ENCODE measurements around the gene RFXAP. TPM values are rescaled to one million over a fixed set of nuclear protein-coding genes. Genes with fewer than 3 reads are reported as not detected.
"Not testable (repeated sequence)": the region's sequence is repeated elsewhere in the genome, so short reads cannot be mapped to it uniquely, and the experiment has no call there.

RFXAP gene, protein sequence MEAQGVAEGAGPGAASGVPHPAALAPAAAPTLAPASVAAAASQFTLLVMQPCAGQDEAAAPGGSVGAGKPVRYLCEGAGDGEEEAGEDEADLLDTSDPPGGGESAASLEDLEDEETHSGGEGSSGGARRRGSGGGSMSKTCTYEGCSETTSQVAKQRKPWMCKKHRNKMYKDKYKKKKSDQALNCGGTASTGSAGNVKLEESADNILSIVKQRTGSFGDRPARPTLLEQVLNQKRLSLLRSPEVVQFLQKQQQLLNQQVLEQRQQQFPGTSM
- total RNA-seq: 10 to 100 TPM in 1 of 2 donors, 1 to 10 TPM in 1; 6.7 to 13.6 TPM

DNA sequence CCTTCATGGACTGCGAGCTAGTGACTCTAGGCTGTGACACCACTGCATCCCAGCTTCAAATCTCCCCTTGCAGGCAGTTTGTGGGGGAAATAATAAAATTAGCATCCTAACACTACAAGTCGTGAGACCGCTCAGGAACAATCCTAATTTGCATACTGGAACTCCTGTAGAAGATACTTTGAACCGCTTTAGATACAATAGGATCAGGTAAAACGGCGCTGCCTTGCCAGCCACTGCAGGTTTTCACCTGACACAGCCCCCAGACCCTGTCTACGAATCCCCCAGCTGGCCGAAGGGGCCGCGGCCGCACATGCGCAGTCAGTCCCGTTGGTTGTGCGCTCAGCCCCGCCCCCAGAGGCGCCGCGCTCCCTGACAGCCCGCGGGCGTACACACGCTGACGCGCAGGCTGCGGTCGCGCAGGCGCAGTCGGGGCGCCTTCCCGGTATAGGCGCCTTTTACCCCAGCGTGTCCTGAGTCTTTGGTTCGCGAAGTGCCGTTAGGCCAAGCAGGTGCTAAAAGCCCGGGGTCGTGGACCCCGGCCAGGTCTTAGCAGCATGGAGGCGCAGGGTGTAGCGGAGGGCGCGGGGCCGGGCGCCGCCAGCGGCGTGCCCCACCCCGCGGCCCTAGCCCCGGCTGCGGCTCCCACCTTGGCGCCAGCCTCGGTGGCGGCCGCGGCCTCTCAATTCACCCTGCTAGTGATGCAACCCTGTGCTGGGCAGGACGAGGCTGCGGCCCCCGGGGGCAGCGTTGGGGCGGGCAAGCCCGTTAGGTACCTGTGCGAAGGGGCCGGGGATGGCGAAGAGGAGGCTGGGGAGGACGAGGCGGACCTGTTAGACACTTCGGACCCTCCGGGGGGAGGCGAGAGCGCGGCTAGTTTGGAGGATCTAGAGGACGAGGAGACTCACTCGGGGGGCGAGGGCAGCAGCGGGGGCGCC is at the start of gene RFXAP:
Gene RFXAP, plus strand, starts transcription at position 419 of the 935 bp plus-strand sequence. Its CDS starts 136 bp downstream, at position 555.
- Mint-ChIP-seq H3K27ac (peak within 1 kb of the TSS; percentile 87 to 89), H3K4me1 (ENCODE audit: low read depth in 2 of 2) (peaks cover 37 to 48% of the 10 kb centered on the region in 2 donors)

DNA sequence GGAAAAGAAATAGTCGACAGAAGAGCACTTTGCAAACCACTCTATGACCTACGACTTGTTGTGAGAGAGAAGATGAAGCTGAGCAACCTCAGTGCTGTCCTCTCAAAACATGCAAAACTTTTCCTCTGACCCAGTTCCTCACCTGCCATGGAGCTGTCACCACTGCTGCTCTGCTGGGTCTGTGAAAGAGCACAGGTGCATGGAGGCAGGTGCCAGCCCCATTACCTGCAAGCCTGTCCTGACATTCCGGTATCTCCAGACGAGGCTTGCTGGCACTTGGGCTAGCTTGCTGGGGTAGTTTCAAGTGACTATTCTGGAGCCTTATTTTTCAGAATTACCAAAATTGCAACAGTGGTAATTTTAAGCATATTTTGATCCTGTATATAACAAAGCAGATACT is 49.5 kb upstream of the RFXAP start:
- H3K36me3 Mint-ChIP-seq: peaks cover 11% of the 10 kb centered on the region

More for the DNA sequence above, at the start of gene RFXAP:
- Mint-ChIP-seq H3K9me3 (no peaks in the 10 kb centered on the region), H3K36me3 (no peaks in the 10 kb centered on the region), H3K4me3 (peak within 1 kb of the TSS; percentile 96), H3K27me3 (peaks cover 16 to 19% of the 10 kb centered on the region in 2 donors)
- ATAC-seq (peak; percentile 96 to 97), DNase-seq (ENCODE audit: low spot score) (peak; percentile 95)

DNA sequence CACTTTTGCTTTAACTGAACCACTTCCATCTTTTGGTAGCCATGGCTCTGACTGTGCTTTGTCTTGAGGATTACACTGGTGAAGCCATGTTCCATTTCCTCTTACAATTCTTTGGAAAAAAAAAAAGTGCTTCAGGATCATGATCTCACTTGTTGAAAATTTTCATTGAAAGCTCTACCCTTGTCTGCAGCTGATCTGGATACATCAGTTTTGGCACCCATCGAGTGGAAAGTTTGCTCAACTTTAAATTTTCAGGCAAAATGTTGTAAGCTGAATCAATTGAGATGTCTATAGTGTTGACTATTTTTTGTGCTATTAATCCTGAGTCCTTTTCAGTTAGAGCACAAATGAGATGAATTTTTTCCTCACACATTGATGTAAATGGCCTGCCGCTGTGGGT is 48.3 kb upstream of the RFXAP start:
- peaks cover 7% of the 10 kb centered on the region for H3K9me3 Mint-ChIP-seq
- no peak for DNase-seq (ENCODE audit: low spot score)
- H3K4me1 Mint-ChIP-seq (ENCODE audit: low read depth in 2 of 2): no peaks in the 10 kb centered on the region
- H3K36me3 Mint-ChIP-seq: peaks cover 11% of the 10 kb centered on the region
- no peak for ATAC-seq
- peaks cover 18 to 39% of the 10 kb centered on the region in 2 donors for H3K27me3 Mint-ChIP-seq
- no peak overlapping the region for H3K27ac Mint-ChIP-seq
- H3K4me3 Mint-ChIP-seq: no peak overlapping the region

More for the DNA sequence above, 49.5 kb upstream of the RFXAP start:
- no peaks in the 10 kb centered on the region for H3K4me1 Mint-ChIP-seq (ENCODE audit: low read depth in 2 of 2)
- peaks cover 8% of the 10 kb centered on the region for H3K9me3 Mint-ChIP-seq
- ATAC-seq: no peak
- no peak for DNase-seq (ENCODE audit: low spot score)
- H3K27me3 Mint-ChIP-seq: peaks cover 14 to 29% of the 10 kb centered on the region in 2 donors
- no peak overlapping the region for H3K4me3 Mint-ChIP-seq
- no peak overlapping the region for H3K27ac Mint-ChIP-seq

DNA sequence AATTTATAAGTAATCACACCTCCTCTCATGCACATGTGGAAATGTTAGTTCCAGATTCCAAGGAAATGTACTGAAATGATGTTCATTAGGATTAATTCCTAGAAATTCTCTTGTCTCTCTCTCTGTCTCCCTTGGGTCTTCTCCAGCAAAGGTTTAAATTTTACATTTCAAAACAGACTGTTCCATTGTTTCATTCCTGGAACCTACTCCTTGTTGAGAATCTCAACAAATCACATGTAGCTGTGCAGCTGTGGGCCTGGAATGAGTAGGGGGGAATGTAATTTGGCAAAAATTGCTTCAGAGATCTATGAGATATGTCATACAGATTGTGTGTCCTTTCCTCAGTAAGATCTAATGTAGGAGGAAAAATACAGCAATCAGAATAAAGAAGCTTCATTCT is 46.2 kb upstream of the RFXAP start:
- Mint-ChIP-seq H3K27me3 (peaks cover 21 to 47% of the 10 kb centered on the region in 2 donors), H3K4me3 (no peak overlapping the region), H3K4me1 (ENCODE audit: low read depth in 2 of 2) (no peaks in the 10 kb centered on the region), H3K9me3 (no peaks in the 10 kb centered on the region), H3K36me3 (no peaks in the 10 kb centered on the region), H3K27ac (no peak overlapping the region)
- DNase-seq (ENCODE audit: low spot score) (no peak), ATAC-seq (no peak)

DNA sequence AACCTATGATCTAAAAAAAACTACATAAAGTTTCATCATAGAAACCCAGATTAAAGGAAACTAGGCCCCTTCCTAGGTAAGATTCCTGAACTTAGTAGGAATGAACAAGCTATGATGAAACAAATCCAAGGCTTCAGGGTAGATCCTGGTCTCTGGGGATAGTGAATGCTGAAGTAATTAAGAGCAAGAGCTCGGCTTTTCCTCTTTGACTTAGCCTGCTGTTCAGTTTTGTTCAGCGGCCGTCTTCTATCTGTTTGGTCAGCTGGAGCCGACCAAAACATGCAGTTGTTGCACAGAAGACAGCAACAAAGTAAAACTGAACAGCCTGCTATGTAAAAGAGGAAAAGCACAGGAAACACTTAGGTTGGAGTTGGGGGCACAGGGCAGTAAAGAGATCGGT is 44.1 kb upstream of the RFXAP start:
- H3K9me3 Mint-ChIP-seq: no peaks in the 10 kb centered on the region
- H3K27me3 Mint-ChIP-seq: peaks cover 21 to 38% of the 10 kb centered on the region in 2 donors
- no peak for ATAC-seq
- no peaks in the 10 kb centered on the region for H3K36me3 Mint-ChIP-seq
- DNase-seq (ENCODE audit: low spot score): no peak
- no peak overlapping the region for H3K4me3 Mint-ChIP-seq
- no peak overlapping the region for H3K27ac Mint-ChIP-seq
- peaks cover 0 to 3% of the 10 kb centered on the region in 2 donors for H3K4me1 Mint-ChIP-seq (ENCODE audit: low read depth in 2 of 2)

DNA sequence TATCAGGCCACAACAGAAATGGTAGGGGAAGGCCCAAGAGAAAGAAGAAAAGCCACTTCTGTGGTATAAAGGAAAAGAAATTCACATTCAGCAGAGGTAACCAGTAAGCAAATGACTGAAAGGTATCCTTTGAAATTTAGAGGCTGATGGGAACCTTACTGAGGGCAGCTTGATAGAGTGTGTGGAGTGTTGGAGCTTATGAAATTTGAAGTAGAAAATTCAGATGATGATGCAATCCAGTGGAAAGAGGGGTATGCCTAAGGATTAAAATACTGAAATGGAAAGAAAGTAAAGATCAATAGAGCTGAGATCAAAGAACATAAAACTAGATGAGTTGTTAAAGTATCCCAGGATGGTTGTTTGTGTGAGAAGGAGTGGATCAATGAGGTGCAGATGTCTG is 42.8 kb upstream of the RFXAP start:
- Mint-ChIP-seq H3K36me3 (no peaks in the 10 kb centered on the region), H3K4me1 (ENCODE audit: low read depth in 2 of 2) (peaks cover 0 to 3% of the 10 kb centered on the region in 2 donors), H3K9me3 (no peaks in the 10 kb centered on the region), H3K4me3 (no peak overlapping the region), H3K27ac (no peak overlapping the region), H3K27me3 (peaks cover 21 to 38% of the 10 kb centered on the region in 2 donors)
- DNase-seq (ENCODE audit: low spot score): no peak
- ATAC-seq: no peak

DNA sequence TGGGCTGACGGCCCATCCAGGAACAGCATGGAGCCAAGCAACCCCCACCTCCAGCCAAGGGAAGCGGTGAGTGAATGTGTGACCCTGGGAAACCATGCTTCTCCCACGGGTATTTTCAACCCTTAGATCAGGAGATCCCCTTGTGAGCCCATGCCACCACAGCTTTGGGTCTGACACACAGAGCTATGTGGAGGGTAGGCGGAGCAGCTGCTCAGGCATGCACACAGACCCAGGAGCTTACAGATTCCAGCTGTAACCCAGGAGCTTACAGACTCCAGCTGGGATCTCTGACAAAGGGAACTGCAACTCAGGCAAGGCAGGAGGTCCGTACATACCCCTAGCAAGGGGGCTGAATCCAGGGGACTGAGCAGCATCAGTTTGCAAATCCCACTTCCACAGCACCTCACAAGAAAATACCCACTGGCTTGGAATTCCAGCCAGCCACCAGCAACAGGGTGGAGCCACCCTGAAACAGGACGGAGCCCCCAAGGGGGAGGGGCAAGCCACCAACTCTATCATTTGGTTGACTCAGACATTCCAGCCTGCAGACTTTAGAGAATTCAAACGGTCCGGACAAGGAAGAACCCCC is 40.8 kb upstream of the RFXAP start:
- no peak for DNase-seq (ENCODE audit: low spot score)
- Mint-ChIP-seq H3K9me3 (no peaks in the 10 kb centered on the region), H3K36me3 (no peaks in the 10 kb centered on the region), H3K27me3 (peaks cover 19 to 45% of the 10 kb centered on the region in 2 donors), H3K27ac (no peak overlapping the region), H3K4me1 (ENCODE audit: low read depth in 2 of 2) (peaks cover 0 to 3% of the 10 kb centered on the region in 2 donors), H3K4me3 (no peak overlapping the region)
- ATAC-seq: no peak

DNA sequence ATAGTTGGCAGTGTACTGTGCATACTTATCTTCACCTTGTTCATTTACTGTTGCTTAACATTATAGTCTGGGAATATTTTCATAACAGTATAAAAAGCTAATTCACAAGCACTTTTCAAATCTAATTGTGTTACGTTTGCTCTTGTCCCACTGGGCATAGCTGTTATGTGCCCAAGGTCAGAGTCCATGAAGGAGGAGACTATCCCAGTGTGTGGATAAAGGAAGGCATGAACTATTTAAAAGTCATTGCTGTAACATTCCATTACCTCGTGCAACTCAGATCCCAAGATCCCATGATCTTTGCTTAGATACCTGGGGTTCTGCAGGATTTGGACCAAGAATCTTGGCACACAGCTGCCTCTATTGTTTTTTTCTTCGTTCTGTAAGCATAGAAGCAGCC is 35.1 kb upstream of the RFXAP start:
- H3K9me3 Mint-ChIP-seq: no peaks in the 10 kb centered on the region
- ATAC-seq (no peak), DNase-seq (ENCODE audit: low spot score) (no peak)
- H3K36me3 Mint-ChIP-seq: no peaks in the 10 kb centered on the region
- H3K27ac Mint-ChIP-seq: no peak overlapping the region
- H3K4me1 Mint-ChIP-seq (ENCODE audit: low read depth in 2 of 2): peaks cover 0 to 6% of the 10 kb centered on the region in 2 donors
- H3K27me3 Mint-ChIP-seq: peaks cover 19 to 43% of the 10 kb centered on the region in 2 donors
- H3K4me3 Mint-ChIP-seq: no peak overlapping the region

DNA sequence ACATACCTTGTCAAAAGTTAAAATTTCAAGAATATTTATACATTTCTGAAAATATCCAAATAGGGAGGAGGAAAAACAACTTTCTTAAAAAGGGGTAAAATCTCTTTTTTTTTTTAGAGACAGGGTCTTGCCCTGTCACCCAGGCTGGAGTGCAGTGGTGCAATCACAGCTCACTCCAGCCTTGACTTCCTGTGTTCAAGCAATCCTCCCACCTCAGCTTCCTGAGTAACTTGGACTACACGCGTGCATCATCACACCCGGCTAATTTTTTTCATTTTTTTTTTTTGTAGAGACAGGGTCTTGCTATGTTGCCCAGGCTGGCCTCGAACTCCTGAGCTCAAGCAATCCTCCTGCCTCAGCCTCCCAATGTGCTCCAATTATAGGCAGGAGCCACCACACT is 32.8 kb upstream of the RFXAP start:
- peaks cover 19 to 56% of the 10 kb centered on the region in 2 donors for H3K27me3 Mint-ChIP-seq
- H3K4me1 Mint-ChIP-seq (ENCODE audit: low read depth in 2 of 2); H3K36me3 Mint-ChIP-seq; H3K27ac Mint-ChIP-seq; DNase-seq (ENCODE audit: low spot score); H3K9me3 Mint-ChIP-seq; ATAC-seq; H3K4me3 Mint-ChIP-seq: not testable (repeated sequence)

DNA sequence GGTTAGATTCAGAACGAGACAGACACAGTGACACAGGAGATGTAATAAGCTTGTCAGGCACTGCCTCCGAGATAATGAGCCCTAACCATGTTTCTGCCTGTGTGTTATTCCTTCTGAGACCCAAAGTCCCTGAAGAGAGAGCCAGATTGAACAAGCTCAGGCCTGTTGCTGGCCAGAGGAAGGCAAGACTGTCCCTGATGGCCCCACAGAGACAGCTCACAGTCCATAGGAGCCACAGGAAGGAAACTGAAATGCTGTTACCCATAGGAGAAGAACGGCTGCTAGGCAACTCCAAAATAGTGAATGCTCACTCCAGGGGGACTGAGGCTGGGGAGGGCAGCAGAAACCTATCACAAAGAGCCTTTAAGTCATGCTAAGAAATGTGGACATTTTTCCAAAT is 31.8 kb upstream of the RFXAP start:
- Mint-ChIP-seq H3K4me3 (no peak overlapping the region), H3K27me3 (peaks cover 19 to 60% of the 10 kb centered on the region in 2 donors), H3K27ac (no peak overlapping the region), H3K36me3 (no peaks in the 10 kb centered on the region), H3K9me3 (no peaks in the 10 kb centered on the region), H3K4me1 (ENCODE audit: low read depth in 2 of 2) (peaks cover 0 to 3% of the 10 kb centered on the region in 2 donors)
- no peak for DNase-seq (ENCODE audit: low spot score)
- no peak for ATAC-seq

DNA sequence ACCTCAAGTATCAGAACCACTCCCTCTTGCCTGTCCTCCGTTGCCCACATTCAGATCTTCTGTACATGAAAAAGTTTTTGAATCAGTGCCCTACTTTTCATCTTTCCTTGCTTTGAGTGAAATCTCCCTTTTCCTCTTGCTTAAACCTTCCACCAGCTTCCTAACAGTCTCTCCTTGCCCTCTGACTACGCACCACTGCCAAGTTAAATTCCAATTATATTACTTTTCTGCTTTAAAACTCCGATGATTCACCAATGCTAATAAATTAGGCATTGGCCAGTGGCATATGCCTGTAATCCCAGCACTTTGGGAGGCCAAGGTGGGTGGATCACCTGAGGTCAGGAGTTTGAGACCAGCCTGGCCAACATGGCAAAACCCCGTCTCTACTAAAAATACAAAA is 30.7 kb upstream of the RFXAP start:
- Mint-ChIP-seq H3K9me3 (no peaks in the 10 kb centered on the region), H3K4me1 (ENCODE audit: low read depth in 2 of 2) (peaks cover 0 to 3% of the 10 kb centered on the region in 2 donors), H3K4me3 (no peak overlapping the region), H3K36me3 (no peaks in the 10 kb centered on the region), H3K27ac (no peak overlapping the region), H3K27me3 (peaks cover 17 to 50% of the 10 kb centered on the region in 2 donors)
- DNase-seq (ENCODE audit: low spot score) (no peak), ATAC-seq (no peak)

DNA sequence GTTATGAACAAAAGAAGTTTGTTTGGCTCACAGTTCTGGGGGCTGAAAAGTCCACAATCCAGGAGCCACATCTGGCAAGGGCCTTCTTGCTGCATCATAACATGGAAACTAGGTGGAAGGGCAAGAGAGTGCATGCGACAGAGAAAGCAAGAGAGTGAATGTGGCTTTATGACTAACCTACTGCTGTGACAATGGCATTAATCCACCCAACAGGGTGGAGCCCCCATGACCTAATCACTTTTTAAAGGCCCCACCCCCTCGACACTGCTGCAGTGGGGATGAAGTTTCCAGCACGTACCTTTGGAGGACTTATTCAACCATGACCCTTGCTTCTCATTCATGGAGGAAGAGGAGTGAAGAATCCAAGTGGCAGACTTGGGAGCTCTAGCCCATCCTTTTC is 30.0 kb upstream of the RFXAP start:
- H3K27ac Mint-ChIP-seq: no peak overlapping the region
- no peak for DNase-seq (ENCODE audit: low spot score)
- peaks cover 17 to 50% of the 10 kb centered on the region in 2 donors for H3K27me3 Mint-ChIP-seq
- H3K4me1 Mint-ChIP-seq (ENCODE audit: low read depth in 2 of 2): peaks cover 0 to 3% of the 10 kb centered on the region in 2 donors
- no peaks in the 10 kb centered on the region for H3K9me3 Mint-ChIP-seq
- ATAC-seq: no peak
- no peaks in the 10 kb centered on the region for H3K36me3 Mint-ChIP-seq
- no peak overlapping the region for H3K4me3 Mint-ChIP-seq

DNA sequence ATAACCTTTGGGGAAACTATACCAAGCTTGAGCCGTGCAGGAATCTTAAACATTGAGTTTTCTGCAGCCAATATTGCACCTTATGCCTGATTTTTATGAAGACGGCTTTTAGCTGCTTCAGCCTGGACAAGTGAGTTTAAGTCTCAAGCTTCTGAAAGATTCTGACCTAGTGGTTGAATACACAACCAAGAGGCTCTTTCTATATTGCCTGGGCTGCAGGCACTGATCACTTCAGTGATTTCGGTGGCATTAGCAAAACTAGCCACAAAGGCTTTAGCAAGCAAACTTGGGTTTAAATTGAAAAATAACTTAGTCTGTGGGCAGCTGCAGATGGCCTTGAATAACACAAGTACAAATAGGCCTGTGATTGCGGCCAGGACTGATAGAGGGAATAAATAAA is 29.3 kb upstream of the RFXAP start:
- H3K9me3 Mint-ChIP-seq: no peaks in the 10 kb centered on the region
- no peak for ATAC-seq
- H3K4me3 Mint-ChIP-seq: no peak overlapping the region
- H3K36me3 Mint-ChIP-seq: no peaks in the 10 kb centered on the region
- no peak for DNase-seq (ENCODE audit: low spot score)
- peaks cover 0 to 3% of the 10 kb centered on the region in 2 donors for H3K4me1 Mint-ChIP-seq (ENCODE audit: low read depth in 2 of 2)
- H3K27ac Mint-ChIP-seq: no peak overlapping the region
- peaks cover 14 to 50% of the 10 kb centered on the region in 2 donors for H3K27me3 Mint-ChIP-seq
